ENCODE results near the gene SLC44A3.
A peak's percentile ranks its signal among the peaks of the same experiment; 100 is the strongest.
"Not testable (repeated sequence)": the region's sequence is repeated elsewhere in the genome, so short reads cannot be mapped to it uniquely, and the experiment has no call there.

Gene SLC44A3

DNA sequence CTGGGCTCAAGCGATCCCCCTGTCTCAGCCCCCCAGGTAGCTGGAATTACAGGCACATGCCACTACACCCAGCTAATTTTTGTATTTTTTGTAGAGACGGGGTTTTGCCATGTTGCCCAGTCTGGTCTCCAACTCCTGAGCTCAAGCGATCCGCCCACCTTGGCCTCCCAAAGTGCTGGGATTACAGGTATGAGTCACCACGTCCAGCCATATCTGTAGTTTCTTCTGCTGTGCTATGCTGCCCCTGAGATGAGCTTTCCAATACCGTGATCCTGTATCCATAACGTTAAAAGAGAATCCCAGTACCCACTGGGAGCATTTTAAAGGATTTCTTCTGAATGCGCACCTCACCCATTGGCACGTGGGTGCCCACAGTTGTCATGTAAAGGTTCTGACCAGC, 20.2 kb downstream of the SLC44A3 start:
- DNase-seq (ENCODE audit: low spot score) = not testable (repeated sequence)

DNA sequence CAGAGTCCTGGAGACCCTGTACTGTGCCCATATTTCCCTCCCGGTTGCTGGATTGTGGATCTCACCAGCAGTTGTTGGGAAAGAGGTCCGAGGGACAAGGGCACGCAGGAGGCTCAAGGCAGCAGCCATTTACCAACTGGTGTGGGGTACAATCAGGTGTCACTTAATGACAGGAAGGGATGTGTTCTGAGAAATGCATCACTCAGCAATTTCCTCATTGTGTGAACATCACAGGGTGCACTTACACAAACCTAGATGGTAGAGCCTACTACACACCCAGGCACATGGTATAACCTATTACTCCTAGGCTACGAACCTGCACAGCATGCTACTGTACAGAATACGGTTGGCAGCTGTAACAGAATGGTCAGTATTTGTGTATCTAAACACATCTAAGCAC, 20.7 kb downstream of the SLC44A3 start:
- DNase-seq (ENCODE audit: low spot score) = no peak

DNA sequence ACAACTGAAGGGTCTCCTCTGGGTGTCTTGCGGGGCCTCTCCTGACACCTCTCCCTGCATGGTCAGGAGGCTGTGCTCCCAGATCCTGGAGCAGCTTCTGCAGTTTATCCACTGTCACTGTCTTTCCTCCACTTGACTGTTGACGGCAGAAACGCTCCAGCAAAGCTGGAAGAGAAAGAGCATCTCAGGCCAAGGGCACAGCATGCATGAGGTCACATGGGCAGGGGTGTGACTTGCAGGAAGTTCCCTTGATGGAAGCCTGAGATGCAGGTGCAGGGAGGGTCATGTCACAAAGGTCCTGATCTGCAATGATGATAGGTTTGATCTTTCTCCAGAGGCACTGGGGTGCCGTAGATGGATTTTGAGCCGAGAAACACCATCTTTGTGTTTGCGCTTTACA, 23.3 kb downstream of the SLC44A3 start:
- DNase-seq (ENCODE audit: low spot score) = no peak

GRCh38 chr1:94843846-94844245, 23.7 kb downstream of the SLC44A3 start:
- no peak for DNase-seq (ENCODE audit: low spot score)

GRCh38 chr1:94846308-94846707, 26.2 kb downstream of the SLC44A3 start:
- no peak for DNase-seq (ENCODE audit: low spot score)

- no peak for DNase-seq (ENCODE audit: low spot score)
Observed at GRCh38 chr1:94851571-94851970, 31.4 kb downstream of the SLC44A3 start.

- DNase-seq (ENCODE audit: low spot score) = no peak
Observed at GRCh38 chr1:94852788-94853187, 32.6 kb downstream of the SLC44A3 start.

DNA sequence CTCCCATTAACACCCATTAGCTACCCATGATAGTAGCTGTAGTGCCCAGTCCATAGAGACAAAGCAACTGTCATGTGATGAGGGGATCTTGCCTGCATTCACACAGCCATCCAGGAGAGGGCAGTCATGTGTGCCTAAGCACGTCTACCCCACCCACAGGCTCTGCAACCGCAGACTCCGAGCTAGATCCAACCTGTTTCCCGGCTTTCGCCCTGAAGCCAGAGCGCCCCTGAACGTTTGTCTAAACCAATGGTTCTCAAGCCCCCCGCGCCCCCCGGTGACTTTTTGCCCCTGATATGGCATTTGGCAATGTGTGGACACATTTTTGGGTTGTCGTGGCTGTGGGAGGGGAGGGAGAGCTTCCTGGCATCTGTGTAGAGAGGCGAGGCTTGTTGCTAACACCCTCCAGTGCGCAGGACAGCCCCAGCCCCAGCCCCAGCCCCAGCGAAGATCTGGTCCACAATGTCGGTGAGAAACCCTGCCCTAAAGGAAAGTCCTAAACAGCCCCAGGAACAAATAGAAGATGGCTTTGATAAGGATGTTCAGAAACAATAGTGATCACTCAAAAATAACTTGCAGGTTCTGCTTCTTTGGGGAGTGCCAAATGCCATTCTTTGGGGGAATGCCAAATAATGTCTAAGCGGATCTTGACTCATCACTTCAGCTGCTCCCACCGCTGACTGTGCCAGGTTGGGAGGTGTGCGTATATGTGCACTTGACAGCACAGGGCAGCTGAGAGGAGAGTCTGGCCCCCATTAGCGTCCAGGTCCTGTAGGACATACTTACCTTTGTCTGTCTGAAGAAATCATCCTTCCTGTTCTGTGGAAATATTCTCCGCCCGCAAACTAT, 34.5 kb downstream of the SLC44A3 start:
- peak; percentile 95 for DNase-seq (ENCODE audit: low spot score)

- no peak for DNase-seq (ENCODE audit: low spot score)
Observed at GRCh38 chr1:94855307-94855700, 35.1 kb downstream of the SLC44A3 start.

DNA sequence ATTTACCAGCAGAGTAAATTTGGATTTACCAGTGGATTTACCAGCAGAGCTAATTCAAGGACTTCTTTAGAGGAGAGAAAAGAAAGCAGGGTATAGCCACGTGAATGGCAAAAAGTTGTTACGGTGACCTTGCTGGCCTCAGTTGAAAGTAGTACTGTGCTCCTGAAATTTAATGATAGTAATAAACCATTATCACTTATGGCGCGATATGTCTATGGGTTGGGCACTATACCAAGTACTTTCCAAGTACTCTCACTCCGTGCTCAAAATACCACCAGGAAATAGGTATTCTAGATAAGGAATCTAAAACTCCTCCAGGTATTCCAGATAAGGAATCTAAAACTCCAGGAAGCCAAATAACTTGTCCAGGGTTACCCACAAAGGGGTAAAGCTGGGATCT, 35.8 kb downstream of the SLC44A3 start:
- no peak for DNase-seq (ENCODE audit: low spot score)

- no peak for DNase-seq (ENCODE audit: low spot score)
Observed at GRCh38 chr1:94856868-94857267, 36.7 kb downstream of the SLC44A3 start.

- no peak for DNase-seq (ENCODE audit: low spot score)
Observed at GRCh38 chr1:94858276-94858675, 38.1 kb downstream of the SLC44A3 start.

- DNase-seq (ENCODE audit: low spot score) = no peak
Observed at GRCh38 chr1:94859174-94859573, 39.0 kb downstream of the SLC44A3 start.

DNA sequence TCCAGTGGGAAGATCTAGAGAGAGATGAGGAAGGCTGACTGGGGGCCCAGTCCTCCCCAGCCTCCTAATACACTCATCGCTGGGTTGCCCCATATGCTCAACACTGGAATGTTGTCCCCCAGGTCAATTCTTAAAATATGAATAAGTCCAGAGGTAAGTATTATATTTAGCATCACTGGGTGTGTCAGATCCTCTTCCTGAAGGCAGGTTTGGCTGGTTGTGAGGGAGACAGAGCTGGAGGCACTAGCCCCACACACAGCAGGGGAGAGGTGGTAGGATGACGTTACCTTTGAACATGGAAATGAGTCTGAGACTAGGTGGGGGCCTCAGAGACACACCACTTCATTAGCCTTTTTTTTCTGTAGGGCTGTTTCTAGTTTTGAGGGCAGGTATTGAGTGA, 42.6 kb downstream of the SLC44A3 start:
- no peak for DNase-seq (ENCODE audit: low spot score)

DNA sequence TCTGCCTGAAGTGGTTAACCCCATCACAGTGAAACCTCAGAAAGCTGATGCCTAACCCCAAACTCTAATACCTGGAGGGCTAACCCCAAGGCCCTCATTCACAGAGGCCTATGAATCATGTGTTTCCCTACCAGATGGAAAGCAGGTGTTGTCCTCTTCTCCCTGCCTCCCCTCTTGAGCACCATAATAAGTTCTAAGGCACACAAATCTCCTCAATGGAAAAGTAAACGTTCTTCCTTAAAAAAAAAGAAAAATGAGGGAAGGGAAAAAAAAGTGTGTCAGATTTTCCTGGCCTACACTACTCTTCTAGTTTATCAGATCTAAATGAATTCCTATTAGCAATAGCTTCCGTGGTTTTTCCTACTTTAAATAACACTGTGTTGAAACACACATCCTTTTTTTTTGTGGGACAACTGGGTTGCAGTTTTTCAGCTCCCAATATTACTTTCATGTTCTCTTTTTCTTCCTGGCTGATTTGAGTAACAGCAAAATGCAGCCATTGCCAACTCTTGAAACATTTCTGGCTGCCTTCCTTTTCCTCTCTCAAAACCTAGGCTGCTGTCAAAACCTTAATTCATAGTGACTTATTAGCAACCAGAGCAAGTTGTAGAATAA, 43.2 kb downstream of the SLC44A3 start:
- no peak for DNase-seq (ENCODE audit: low spot score)

GRCh38 chr1:94863919-94864318, 43.8 kb downstream of the SLC44A3 start:
- peak; percentile 61 for DNase-seq (ENCODE audit: low spot score)

DNA sequence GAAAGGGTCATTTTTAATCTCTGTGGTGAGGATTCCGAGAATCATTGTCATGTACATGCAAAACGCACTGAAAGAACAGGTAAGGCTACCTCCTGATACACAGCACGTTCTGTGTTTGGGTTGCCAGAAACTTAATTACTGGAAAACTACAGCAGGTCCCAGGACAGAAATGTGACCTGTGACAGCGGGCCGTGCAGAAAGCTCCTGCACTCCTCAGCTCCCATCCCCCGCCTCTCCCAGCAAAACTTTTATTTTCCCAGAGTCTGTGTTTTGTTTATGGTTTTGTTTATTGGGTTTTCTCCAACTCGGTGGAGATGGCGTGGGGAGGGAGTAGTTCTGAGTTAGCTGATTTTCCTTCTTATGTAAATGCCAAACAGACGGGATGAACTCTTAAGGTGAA, 44.7 kb downstream of the SLC44A3 start:
- no peak for DNase-seq (ENCODE audit: low spot score)

DNA sequence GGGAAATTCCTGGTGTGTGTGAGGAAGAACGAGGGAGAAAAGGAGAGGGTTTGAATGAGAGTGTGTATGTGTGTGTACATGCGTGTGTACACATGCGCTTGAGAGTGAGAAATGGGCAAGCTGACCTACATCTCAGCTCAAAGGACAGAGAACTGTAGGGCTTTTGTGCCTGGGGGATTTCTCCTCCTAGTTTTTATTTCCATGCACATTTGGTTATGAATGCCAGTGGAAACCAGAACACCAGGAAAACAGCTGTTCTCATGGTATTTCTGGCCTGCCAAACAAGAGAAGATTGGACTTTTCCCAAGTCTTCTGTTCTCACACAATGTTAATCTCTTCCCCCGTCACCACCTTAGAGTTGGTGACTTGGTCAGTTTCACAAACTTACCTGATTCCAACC, 45.2 kb downstream of the SLC44A3 start:
- DNase-seq (ENCODE audit: low spot score) = peak; percentile 57

- peak; percentile 77 for DNase-seq (ENCODE audit: low spot score)
Observed at GRCh38 chr1:94866164-94866807, 46.1 kb downstream of the SLC44A3 start.

DNA sequence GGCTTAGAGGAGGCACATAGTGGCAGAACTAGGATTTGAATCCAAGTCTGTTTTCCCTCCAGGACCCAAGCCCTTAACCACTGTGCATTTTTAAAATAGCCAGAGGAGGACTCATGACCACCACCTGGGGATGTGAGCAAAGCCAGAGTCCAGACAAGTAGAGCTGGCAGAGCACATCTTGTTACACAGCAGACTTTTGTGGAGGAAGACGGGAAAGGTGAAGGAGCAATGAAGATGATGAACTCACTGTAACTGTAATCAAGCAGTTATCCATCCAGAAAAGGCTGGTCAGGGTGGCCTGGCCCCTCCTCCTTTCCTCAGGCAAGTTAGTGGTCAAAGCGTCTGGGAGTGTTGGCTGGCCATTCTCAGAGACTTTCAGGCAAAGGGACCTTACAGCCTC, 50.9 kb downstream of the SLC44A3 start:
- no peak for DNase-seq (ENCODE audit: low spot score)

GRCh38 chr1:94872771-94873495, 52.8 kb downstream of the SLC44A3 start:
- no peak for DNase-seq (ENCODE audit: low spot score)

DNA sequence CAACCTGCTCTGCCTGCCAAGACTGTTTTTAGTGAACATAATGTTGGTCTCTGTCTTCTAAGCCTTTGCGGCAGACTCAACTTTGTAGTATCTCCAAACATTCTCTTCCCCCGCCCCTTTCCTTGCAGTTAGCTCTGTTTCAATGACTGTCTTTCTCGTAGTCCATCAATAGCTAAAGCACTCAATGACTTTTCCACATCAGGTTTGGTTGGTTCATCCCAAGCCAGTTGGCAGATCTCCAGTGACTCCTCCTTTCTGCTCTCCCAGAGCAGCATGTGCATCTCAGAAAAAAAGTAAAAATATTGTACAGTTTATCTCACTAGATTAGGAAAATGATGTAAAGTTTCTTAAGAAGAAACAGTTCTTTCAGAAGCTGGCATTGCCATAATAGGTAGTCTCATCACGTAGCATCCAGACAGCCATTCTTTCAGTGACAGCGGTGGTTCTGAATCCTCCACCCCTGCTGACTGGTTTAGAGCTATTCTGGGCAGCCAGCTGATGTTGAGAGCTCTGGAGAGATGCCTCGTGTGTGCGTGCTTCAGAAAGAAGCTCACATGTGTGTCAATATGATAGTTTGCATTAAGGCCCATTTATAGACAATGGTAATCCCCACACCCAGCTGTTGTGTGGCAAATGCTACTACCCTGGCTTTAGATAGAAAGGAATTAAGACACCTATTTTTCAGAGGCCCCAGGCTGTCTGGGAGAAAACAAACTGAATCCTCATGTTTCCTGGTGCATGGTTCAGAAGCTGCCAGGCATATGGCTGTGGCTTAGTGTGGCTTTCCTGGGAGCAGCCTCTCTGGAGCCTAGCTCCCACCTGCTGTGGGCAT, 53.6 kb downstream of the SLC44A3 start:
- peak; percentile 97 for DNase-seq (ENCODE audit: low spot score)
